Transverse colon (tissue), 4 donors: Measurements from ENCODE around the gene DHX34. TPM values are rescaled to one million over a fixed set of nuclear protein-coding genes. Genes with fewer than 3 reads are reported as not detected.

ENCODE experiments used
- DNase-seq: peaks from one replicate; pipeline ENCODE4 v3.0.0-alpha.2; 2019
- H3K27ac ChIP-seq, 4 donors: fragments of 200-600 bp; sonication (generic); 2 replicates each; pipeline ENCODE4 v1.5.1; 2016 to 2018; ENCODE audit warnings: inconsistent platforms in 4 of 4
- H3K27me3 ChIP-seq: fragments of 200-600 bp; sonication (generic); 2 replicates; pipeline ENCODE4 v1.5.1; 2017; ENCODE audit warnings: inconsistent platforms
- H3K36me3 ChIP-seq, 4 donors: fragments of 200-600 bp; sonication (generic); 2 replicates each; pipeline ENCODE4 v1.5.1; 2017 to 2019; ENCODE audit warnings: inconsistent platforms in 4 of 4
- H3K4me1 ChIP-seq, 4 donors: fragments of 200-600 bp; sonication (generic); 2 replicates each; pipeline ENCODE4 v1.5.1; 2017 to 2020; ENCODE audit warnings: inconsistent platforms in 4 of 4
- H3K4me3 ChIP-seq, 4 donors: fragments of 200-600 bp; sonication (generic); 1 replicate in 1 of 4; 2 replicates in 3 of 4; pipeline versions ENCODE4 v1.5.1 to v1.6.1; 2017 to 2019; ENCODE audit warnings: inconsistent platforms in 4 of 4
- H3K9me3 ChIP-seq, 2 donors: fragments of 200-600 bp; sonication (generic); 2 replicates each; pipeline ENCODE4 v1.5.1; 2017 to 2019; ENCODE audit warnings: inconsistent platforms in 2 of 2
- CTCF ChIP-seq, 5 experiments: fragments of 200-600 bp in 3 of 5; fragments of 450-650 bp in 2 of 5; sonication (generic) in 3 of 5; IDR thresholded peaks; 1 replicate in 2 of 5; 2 replicates in 3 of 5; pipeline ENCODE4 v1.5.1; 2016 to 2017; ENCODE audit warnings: antibody characterized with exemption in 5 of 5, inconsistent platforms in 3 of 5, mild to moderate bottlenecking in 2 of 5, moderate library complexity in 1 of 5
- EP300 ChIP-seq: sonication (generic); formaldehyde crosslinking; IDR thresholded peaks from one replicate; pipeline ENCODE4 v1.6.1; 2017; ENCODE audit warnings: antibody characterized with exemption, low read depth
- POLR2A ChIP-seq: fragments of 450-650 bp; IDR thresholded peaks from one replicate; pipeline ENCODE4 v1.6.1; 2016; ENCODE audit warnings: antibody characterized with exemption, mild to moderate bottlenecking, moderate library complexity
- POLR2AphosphoS5 ChIP-seq, 3 donors: sonication (generic); formaldehyde crosslinking; IDR thresholded peaks; one replicate each; pipeline ENCODE4 v1.6.1; 2016; ENCODE audit warnings: antibody characterized with exemption in 3 of 3
- WGBS, 2 donors: methylation state at CpG; one replicate each; pipeline ENCODE4 v1.1.5; 2018; ENCODE audit warnings: low coverage in 1 of 2; 5-methylcytosine and 5-hydroxymethylcytosine counted together
- in situ Hi-C, 4 donors: fragments of 200-750 bp; cut with MboI; loops; one replicate each; pipeline versions ENCODE4 v1.15.0 to v1.15.1; 2017; ENCODE audit warnings: low sequenced_read_pairs in 3 of 4, low pct_ligation_motif_present in 1 of 4, low pct_unique_long_range_greater_than_20kb in 1 of 4
- intact Hi-C: fragments of 100-400 bp; cut with DNase I; formaldehyde crosslinking; loops from one replicate; pipeline ENCODE4 v1.15.1; 2023; ENCODE audit warnings: low total_unique reads
- total RNA-seq, 4 donors: library from RNA; depleted of rRNA; stranded (reverse); fragments of >200 nt; gene quantifications; one replicate each; pipeline ENCODE4 v1.1.0, GENCODE V29; 2016

DHX34 gene
- total RNA-seq, 4 donors from 2014 or later = 12.4 to 30.3 (median 21.3) TPM

GRCh38 chr19:47374876-47375693, 26.0 kb downstream of the DHX34 start:
- WGBS, 2 donors = 92% methylated on average over 30 of the region's 30 CpGs; no CpG with 5 or more reads in 1 of the 2 donors
- peaks cover 0 to 29% (median 12%) of the 10 kb centered on the region in 4 donors for H3K36me3 ChIP-seq

GRCh38 chr19:47375694-47376588, 26.8 kb downstream of the DHX34 start:
- no peak overlapping the region for H3K27ac ChIP-seq
- DNase-seq = no peak
- 95% methylated on average over 26 of the region's 30 CpGs; no CpG with 5 or more reads in 1 of the 2 donors for WGBS, 2 donors
- in situ Hi-C loops (loop anchor here in 1 of 4 donors (25.0 kb wide), 1 partner anchor 89 kb away; no protein-coding TSS in a partner anchor), intact Hi-C loops (no loop called here)
- H3K4me1 ChIP-seq = no peaks in the 10 kb centered on the region
- no peaks in the 10 kb centered on the region for H3K27me3 ChIP-seq
- H3K36me3 ChIP-seq = peaks cover 0 to 35% (median 13%) of the 10 kb centered on the region in 4 donors
- H3K4me3 ChIP-seq = no peak overlapping the region
- TF ChIP-seq CTCF (IDR thresholded peaks at IDR 0.05) (no peak), POLR2AphosphoS5 (IDR thresholded peaks at IDR 0.05) (no peak), POLR2A (no peak), EP300 (no peak)
- H3K9me3 ChIP-seq = no peaks in the 10 kb centered on the region

More at GRCh38 chr19:47374876-47375693, 26.0 kb downstream of the DHX34 start:
- Histone ChIP-seq H3K4me3 (no peak overlapping the region), H3K27ac (no peak overlapping the region), H3K27me3 (no peaks in the 10 kb centered on the region), H3K4me1 (no peaks in the 10 kb centered on the region), H3K9me3 (no peaks in the 10 kb centered on the region)
- intact Hi-C loops (no loop called here), in situ Hi-C loops (loop anchor here in 1 of 4 donors (25.0 kb wide), 1 partner anchor 88 kb away; no protein-coding TSS in a partner anchor)
- DNase-seq = no peak
- TF ChIP-seq POLR2A = no peak
- TF ChIP-seq EP300 = no peak
- no peak for TF ChIP-seq POLR2AphosphoS5 (IDR thresholded peaks at IDR 0.05)
- no peak for TF ChIP-seq CTCF (IDR thresholded peaks at IDR 0.05)

- DNase-seq = no peak
- in situ Hi-C loops = loop anchor here in 1 of 4 donors (25.0 kb wide), 1 partner anchor 89 kb away; no protein-coding TSS in a partner anchor
- WGBS, 2 donors = 60 to 88% methylated on average over 4 to 16 of the region's 16 CpGs
Measured at GRCh38 chr19:47376589-47377144, 27.6 kb downstream of the DHX34 start.

More at GRCh38 chr19:47376589-47377144, 27.6 kb downstream of the DHX34 start:
- TF ChIP-seq CTCF (IDR thresholded peaks at IDR 0.05) = no peak
- no peak for TF ChIP-seq POLR2AphosphoS5 (IDR thresholded peaks at IDR 0.05)
- no peak for TF ChIP-seq EP300
- no peak for TF ChIP-seq POLR2A
- H3K27me3 ChIP-seq = no peaks in the 10 kb centered on the region
- H3K4me3 ChIP-seq = no peak overlapping the region
- H3K27ac ChIP-seq = no peak overlapping the region
- intact Hi-C loops = no loop called here
- H3K36me3 ChIP-seq = peaks cover 0 to 43% (median 14%) of the 10 kb centered on the region in 4 donors
- H3K9me3 ChIP-seq = no peaks in the 10 kb centered on the region
- H3K4me1 ChIP-seq = no peaks in the 10 kb centered on the region
